CD1c-positive myeloid dendritic cell (primary cell): ENCODE data around the gene LTN1.
"Not testable (repeated sequence)": the region's sequence is repeated elsewhere in the genome, so short reads cannot be mapped to it uniquely, and the experiment has no call there.

Experiments
- DNase-seq: peaks from one replicate; pipeline ENCODE4 v3.0.0-alpha.2; 2016; ENCODE audit errors: extremely low spot score

The LTN1 gene

GRCh38 chr21:28992526-28993292, at the start of gene LTN1:
TSS of gene LTN1 (minus strand) at chr21:28992877. CDS start at chr21:28992805, 72 bp downstream.
- DNase-seq, result peak; percentile 99

GRCh38 chr21:29034678-29035077, 42.0 kb upstream of the LTN1 start:
- DNase-seq, result no peak

- no peak for DNase-seq
Observed at GRCh38 chr21:29033871-29034270, 41.2 kb upstream of the LTN1 start.

GRCh38 chr21:29033301-29033700, 40.6 kb upstream of the LTN1 start:
- no peak for DNase-seq

- DNase-seq, result no peak
Observed at GRCh38 chr21:29030909-29031308, 38.2 kb upstream of the LTN1 start.

- no peak for DNase-seq
Observed at GRCh38 chr21:29029524-29029923, 36.8 kb upstream of the LTN1 start.

- DNase-seq, result no peak
Observed at GRCh38 chr21:29025328-29025713, 32.6 kb upstream of the LTN1 start.

GRCh38 chr21:29024474-29025327, 32.0 kb upstream of the LTN1 start, which contains the start of gene USP16:
TSS of gene USP16 (plus strand) at chr21:29024668. CDS start at chr21:29027914, 3,246 bp downstream.
- DNase-seq, result peak; percentile 98

GRCh38 chr21:29022166-29022565, 29.5 kb upstream of the LTN1 start:
- no peak for DNase-seq

GRCh38 chr21:29018540-29018939, 25.9 kb upstream of the LTN1 start:
- no peak for DNase-seq

GRCh38 chr21:29017639-29018237, 25.1 kb upstream of the LTN1 start:
- peak; percentile 79 for DNase-seq

GRCh38 chr21:29011236-29011635, 18.6 kb upstream of the LTN1 start:
- DNase-seq, result not testable (repeated sequence)

GRCh38 chr21:29008367-29008766, 15.7 kb upstream of the LTN1 start:
- DNase-seq, result no peak

- no peak for DNase-seq
Observed at GRCh38 chr21:29007810-29008209, 15.1 kb upstream of the LTN1 start.

- no peak for DNase-seq
Observed at GRCh38 chr21:29007135-29007534, 14.5 kb upstream of the LTN1 start.

- no peak for DNase-seq
Observed at GRCh38 chr21:29005696-29006095, 13.0 kb upstream of the LTN1 start.

- DNase-seq, result peak; percentile 98
Observed at GRCh38 chr21:29002442-29003144, 9.9 kb upstream of the LTN1 start.

- DNase-seq, result no peak
Observed at GRCh38 chr21:28993293-28993629, 584 bp upstream of the LTN1 start.

GRCh38 chr21:28991861-28992525, 684 bp downstream of the LTN1 start:
- DNase-seq, result no peak

- DNase-seq, result not testable (repeated sequence)
Observed at GRCh38 chr21:28988146-28988545, 4.5 kb downstream of the LTN1 start.

- no peak for DNase-seq
Observed at GRCh38 chr21:28986677-28987076, 6.0 kb downstream of the LTN1 start.
